Stimulated activated CD4-positive, alpha-beta T cell treated with anti-CD3 and anti-CD28 coated beads, TNF-alpha, amount 100 ng/mL, for 48 hours (primary cell): ENCODE measurements around the gene CCDC148.
"Not testable (repeated sequence)": the region's sequence is repeated elsewhere in the genome, so short reads cannot be mapped to it uniquely, and the experiment has no call there.

Experiments used
- DNase-seq, 3 donors: peaks; one replicate each; pipeline ENCODE4 v3.0.0-alpha.2; 2020; ENCODE audit warnings: low read depth in 3 of 3

CCDC148 gene

GRCh38 chr2:158291544-158292180 is 164.9 kb downstream of the CCDC148 start:
- DNase-seq: no peak

GRCh38 chr2:158290225-158290624 is 166.3 kb downstream of the CCDC148 start:
- DNase-seq: no peak

- DNase-seq: no peak
Measured at GRCh38 chr2:158276619-158277471, 179.7 kb downstream of the CCDC148 start.

GRCh38 chr2:158273791-158274190 is 182.8 kb downstream of the CCDC148 start:
- DNase-seq: no peak

GRCh38 chr2:158270536-158270935 is 186.0 kb downstream of the CCDC148 start:
- no peak for DNase-seq

- DNase-seq: no peak
Measured at GRCh38 chr2:158269143-158269542, 187.4 kb downstream of the CCDC148 start.

GRCh38 chr2:158266111-158266510 is 190.4 kb downstream of the CCDC148 start:
- no peak for DNase-seq

GRCh38 chr2:158255257-158255656 is 201.3 kb downstream of the CCDC148 start:
- no peak for DNase-seq

- DNase-seq: no peak
Measured at GRCh38 chr2:158253170-158253569, 203.4 kb downstream of the CCDC148 start.

- no peak for DNase-seq
Measured at GRCh38 chr2:158251356-158251755, 205.2 kb downstream of the CCDC148 start.

GRCh38 chr2:158243392-158243791 is 213.2 kb downstream of the CCDC148 start:
- no peak for DNase-seq

- DNase-seq: no peak
Measured at GRCh38 chr2:158242280-158242679, 214.3 kb downstream of the CCDC148 start.

GRCh38 chr2:158240975-158241374 is 215.6 kb downstream of the CCDC148 start:
- DNase-seq: no peak

- DNase-seq: no peak
Measured at GRCh38 chr2:158239271-158239670, 217.3 kb downstream of the CCDC148 start.

- DNase-seq: no peak
Measured at GRCh38 chr2:158234497-158234896, 222.1 kb downstream of the CCDC148 start.

GRCh38 chr2:158232476-158232875 is 224.1 kb downstream of the CCDC148 start:
- DNase-seq: no peak

GRCh38 chr2:158228943-158229508 is 227.5 kb downstream of the CCDC148 start:
- no peak for DNase-seq

GRCh38 chr2:158223066-158223465 is 233.5 kb downstream of the CCDC148 start:
- not testable (repeated sequence) for DNase-seq

GRCh38 chr2:158221063-158222020 is 235.2 kb downstream of the CCDC148 start:
- no peak for DNase-seq

- no peak for DNase-seq
Measured at GRCh38 chr2:158217593-158217992, 239.0 kb downstream of the CCDC148 start.

- DNase-seq: no peak
Measured at GRCh38 chr2:158214431-158214830, 242.1 kb downstream of the CCDC148 start.

- DNase-seq: no peak
Measured at GRCh38 chr2:158213773-158214172, 242.8 kb downstream of the CCDC148 start.
